ENCODE results near the gene CFP.

CFP gene

GRCh38 chrX:47637546-47638195 lies 7.9 kb upstream of the CFP start:
- DNase-seq (ENCODE audit: low read depth): no peak

- no peak for DNase-seq (ENCODE audit: low read depth)
Observed at GRCh38 chrX:47634871-47635575, 5.3 kb upstream of the CFP start.

GRCh38 chrX:47633689-47634590 lies 4.2 kb upstream of the CFP start:
- no peak for DNase-seq (ENCODE audit: low read depth)

GRCh38 chrX:47632666-47633065 lies 2.9 kb upstream of the CFP start:
- no peak for DNase-seq (ENCODE audit: low read depth)

- DNase-seq (ENCODE audit: low read depth): no peak
Observed at GRCh38 chrX:47631676-47632075, 1.9 kb upstream of the CFP start.

- no peak for DNase-seq (ENCODE audit: low read depth)
Observed at GRCh38 chrX:47628982-47629381, 748 bp downstream of the CFP start.

GRCh38 chrX:47625365-47625764 lies 4.4 kb downstream of the CFP start:
- DNase-seq (ENCODE audit: low read depth): no peak

- peak; percentile 32 for DNase-seq (ENCODE audit: low read depth)
Observed at GRCh38 chrX:47623540-47624027, 6.1 kb downstream of the CFP start.

- DNase-seq (ENCODE audit: low read depth): no peak
Observed at GRCh38 chrX:47621851-47622250, 7.9 kb downstream of the CFP start.

- no peak for DNase-seq (ENCODE audit: low read depth)
Observed at GRCh38 chrX:47620303-47620685, 9.4 kb downstream of the CFP start.

- peak; percentile 39 for DNase-seq (ENCODE audit: low read depth)
Observed at GRCh38 chrX:47619486-47620302, 10.0 kb downstream of the CFP start, which contains the start of gene SYN1. SYN1 (minus strand) TSS chrX:47619857; CDS start chrX:47619728, 129 bp downstream.

- DNase-seq (ENCODE audit: low read depth): no peak
Observed at GRCh38 chrX:47618923-47619485, 10.7 kb downstream of the CFP start.

- DNase-seq (ENCODE audit: low read depth): no peak
Observed at GRCh38 chrX:47614618-47615017, 15.1 kb downstream of the CFP start.

- DNase-seq (ENCODE audit: low read depth): no peak
Observed at GRCh38 chrX:47613082-47613481, 16.6 kb downstream of the CFP start.

- no peak for DNase-seq (ENCODE audit: low read depth)
Observed at GRCh38 chrX:47612418-47612817, 17.3 kb downstream of the CFP start.

- DNase-seq (ENCODE audit: low read depth): no peak
Observed at GRCh38 chrX:47611926-47612325, 17.8 kb downstream of the CFP start.

GRCh38 chrX:47611489-47611888 lies 18.2 kb downstream of the CFP start:
- DNase-seq (ENCODE audit: low read depth): no peak

GRCh38 chrX:47610511-47610910 lies 19.2 kb downstream of the CFP start:
- DNase-seq (ENCODE audit: low read depth): no peak

GRCh38 chrX:47608130-47608810 lies 21.5 kb downstream of the CFP start:
- DNase-seq (ENCODE audit: low read depth): no peak

- no peak for DNase-seq (ENCODE audit: low read depth)
Observed at GRCh38 chrX:47607091-47607490, 22.6 kb downstream of the CFP start.

GRCh38 chrX:47605024-47605423 lies 24.7 kb downstream of the CFP start:
- no peak for DNase-seq (ENCODE audit: low read depth)

All from stromal cell of bone marrow (primary cell).